Forelimb muscle (tissue), 1 donor: ENCODE data around the gene PSMB9. TPM values are rescaled to one million over a fixed set of nuclear protein-coding genes. Genes with fewer than 3 reads are reported as not detected.

Experiments used
- DNase-seq: peaks from one replicate; pipeline ENCODE4 v3.0.0-alpha.2; 2013; ENCODE audit warnings: low read depth
- polyA plus RNA-seq: library from polyadenylated mRNA; unstranded; fragments of 120-200 nt; gene quantifications from one replicate; pipeline ENCODE4 v1.2.1, GENCODE V29; 2013; ENCODE audit not compliant: insufficient read length

The PSMB9 gene
- polyA plus RNA-seq, 1 donor = 4.1 TPM

DNA sequence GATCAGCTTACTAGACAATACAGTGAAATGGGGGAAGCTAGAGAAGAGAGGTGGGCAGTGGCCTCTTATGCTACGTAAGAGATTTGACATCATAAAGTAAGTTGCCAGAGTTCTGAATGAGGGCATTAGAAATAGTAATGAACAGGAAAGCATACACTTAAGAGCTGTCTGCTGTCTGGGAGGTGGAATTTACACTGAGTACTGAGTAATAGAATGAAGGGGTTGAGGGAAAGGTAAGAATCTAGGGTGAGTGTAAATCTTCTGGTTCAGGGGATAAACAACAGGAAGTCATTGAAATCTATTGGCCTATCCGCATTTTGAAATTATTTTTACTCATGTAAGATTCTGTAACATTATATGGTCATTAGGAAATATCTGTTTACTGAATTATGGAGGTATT, 51.1 kb downstream of the PSMB9 start:
- no peak for DNase-seq

- DNase-seq = no peak
Measured at GRCh38 chr6:32906539-32906938, 52.5 kb downstream of the PSMB9 start.

DNA sequence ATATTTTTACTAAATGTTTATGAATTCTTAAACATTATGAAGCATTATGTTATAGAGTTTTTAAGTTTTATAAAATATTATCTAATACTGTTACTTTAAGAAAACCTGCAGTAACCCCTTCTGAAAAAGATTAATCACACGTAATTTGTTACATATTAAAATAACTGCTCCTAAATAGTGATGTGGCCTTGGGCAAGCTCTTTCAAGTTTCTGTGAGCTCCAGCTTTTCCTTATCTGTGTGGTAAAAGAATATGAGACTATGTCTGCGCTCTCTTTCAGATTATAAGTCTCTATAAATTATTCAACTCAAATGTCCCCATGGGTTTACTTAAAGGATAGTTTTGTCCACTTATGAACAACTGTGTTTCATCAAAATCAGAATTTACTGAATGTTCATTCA, 54.9 kb downstream of the PSMB9 start:
- no peak for DNase-seq

Other genes starting within 250 kb of the PSMB9 start
- gene HLA-DQA1, start 216.8 kb upstream of the PSMB9 start, polyA plus RNA-seq = 1.7 TPM
- gene HLA-DQB1, start 187.5 kb upstream of the PSMB9 start, polyA plus RNA-seq = 1.6 TPM
- 0.27 TPM for gene HLA-DQA2, start 112.8 kb upstream of the PSMB9 start, polyA plus RNA-seq
- 0.32 TPM for gene HLA-DQB2, start 90.7 kb upstream of the PSMB9 start, polyA plus RNA-seq
- gene HLA-DOB, start 37.2 kb upstream of the PSMB9 start, polyA plus RNA-seq = 0.30 TPM
- gene TAP2, start 15.5 kb upstream of the PSMB9 start, polyA plus RNA-seq = 3.8 TPM
- gene PSMB8, start 10.1 kb upstream of the PSMB9 start, polyA plus RNA-seq = 11.8 TPM
- gene TAP1, start 488 bp upstream of the PSMB9 start, polyA plus RNA-seq = 9.6 TPM
- gene HLA-DMB, start 86.8 kb downstream of the PSMB9 start, polyA plus RNA-seq = 4.8 TPM
- gene HLA-DMA, start 98.9 kb downstream of the PSMB9 start, polyA plus RNA-seq = 12.6 TPM
- 150 TPM for gene BRD2, start 114.4 kb downstream of the PSMB9 start, polyA plus RNA-seq
- gene HLA-DOA, start 155.4 kb downstream of the PSMB9 start, polyA plus RNA-seq = 0.56 TPM
- gene HLA-DPA1, start 219.5 kb downstream of the PSMB9 start, polyA plus RNA-seq = 15.1 TPM
- 9.5 TPM for gene HLA-DPB1, start 221.8 kb downstream of the PSMB9 start, polyA plus RNA-seq